GM21717 (cell line): ENCODE results near the gene CHCHD1.
"Not testable (repeated sequence)": the region's sequence is repeated elsewhere in the genome, so short reads cannot be mapped to it uniquely, and the experiment has no call there.

ENCODE experiments used
- ATAC-seq: cut with Tn5 transposase; IDR thresholded peaks from one replicate; pipeline ENCODE4 v1.9.1; 2021; ENCODE audit warnings: mild to moderate bottlenecking, moderate library complexity; ENCODE audit not compliant: unreplicated experiment

The CHCHD1 gene

DNA sequence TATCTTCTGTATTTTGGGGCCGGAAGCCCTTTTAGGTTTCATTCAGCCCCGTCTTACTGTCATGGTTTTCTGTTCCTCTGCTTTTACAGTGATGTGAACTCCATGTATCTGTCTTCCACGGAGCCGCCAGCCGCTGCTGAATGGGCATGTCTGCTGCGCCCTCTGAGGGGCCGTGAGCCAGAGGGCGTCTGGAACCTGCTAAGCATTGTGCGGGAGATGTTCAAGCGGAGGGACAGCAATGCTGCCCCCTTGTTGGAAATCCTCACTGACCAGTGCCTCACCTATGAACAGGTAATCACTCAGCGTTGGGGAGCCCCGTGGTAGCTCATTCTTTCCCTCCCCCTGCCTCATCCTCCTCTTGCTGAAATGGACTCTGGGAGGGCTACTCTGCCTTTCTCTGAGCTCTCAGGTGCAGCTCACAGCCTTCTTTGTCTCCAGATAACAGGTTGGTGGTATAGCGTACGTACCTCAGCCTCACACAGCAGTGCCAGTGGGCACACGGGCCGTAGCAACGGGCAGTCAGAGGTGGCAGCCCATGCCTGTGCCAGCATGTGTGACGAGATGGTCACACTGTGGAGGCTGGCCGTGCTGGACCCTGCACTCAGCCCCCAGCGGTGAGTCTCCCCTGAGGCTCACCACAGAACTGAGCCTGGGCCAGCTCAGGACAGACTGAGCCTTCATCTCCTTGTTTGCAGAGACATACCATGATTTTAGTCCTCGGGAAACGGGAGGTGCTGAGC lies 9.2 kb downstream of the CHCHD1 start:
- ATAC-seq: no peak

DNA sequence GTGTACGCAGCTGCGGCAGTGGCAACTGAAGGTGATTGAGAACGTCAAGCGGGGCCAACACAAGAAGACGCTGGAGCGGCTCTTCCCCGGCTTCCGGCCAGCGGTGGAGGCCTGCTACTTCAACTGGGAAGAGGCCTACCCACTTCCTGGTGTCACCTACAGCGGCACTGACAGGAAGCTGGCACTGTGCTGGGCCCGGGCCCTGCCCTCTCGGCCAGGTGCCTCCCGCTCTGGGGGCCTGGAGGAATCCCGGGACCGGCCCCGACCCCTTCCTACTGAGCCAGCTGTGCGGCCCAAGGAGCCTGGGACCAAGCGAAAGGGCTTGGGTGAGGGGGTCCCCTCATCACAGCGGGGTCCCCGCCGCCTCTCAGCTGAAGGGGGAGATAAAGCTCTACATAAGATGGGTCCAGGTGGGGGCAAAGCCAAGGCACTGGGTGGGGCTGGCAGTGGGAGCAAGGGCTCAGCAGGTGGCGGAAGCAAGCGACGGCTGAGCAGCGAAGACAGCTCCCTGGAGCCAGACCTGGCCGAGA lies 10.1 kb downstream of the CHCHD1 start:
- no peak for ATAC-seq

DNA sequence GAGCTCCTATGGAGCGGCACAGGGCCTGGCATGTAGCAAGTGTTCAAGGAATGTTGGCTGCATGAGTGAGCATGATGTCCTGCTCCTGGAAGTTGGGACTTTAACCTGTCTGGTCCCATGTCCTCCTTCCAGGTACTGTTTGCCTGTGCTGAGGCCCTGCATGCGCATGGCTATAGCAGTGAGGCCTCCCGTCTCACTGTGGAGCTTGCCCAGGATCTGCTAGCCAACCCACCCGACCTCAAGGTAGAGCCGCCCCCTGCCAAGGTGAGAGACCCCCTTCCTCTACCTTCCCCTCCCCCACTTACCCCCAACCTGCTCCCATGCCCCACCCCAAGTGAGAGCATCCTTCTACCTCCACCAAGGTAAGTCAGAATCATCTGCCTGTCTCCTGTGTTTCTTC lies 11.6 kb downstream of the CHCHD1 start:
- no peak for ATAC-seq

GRCh38 chr10:73795491-73795890 lies 13.6 kb downstream of the CHCHD1 start:
- not testable (repeated sequence) for ATAC-seq

DNA sequence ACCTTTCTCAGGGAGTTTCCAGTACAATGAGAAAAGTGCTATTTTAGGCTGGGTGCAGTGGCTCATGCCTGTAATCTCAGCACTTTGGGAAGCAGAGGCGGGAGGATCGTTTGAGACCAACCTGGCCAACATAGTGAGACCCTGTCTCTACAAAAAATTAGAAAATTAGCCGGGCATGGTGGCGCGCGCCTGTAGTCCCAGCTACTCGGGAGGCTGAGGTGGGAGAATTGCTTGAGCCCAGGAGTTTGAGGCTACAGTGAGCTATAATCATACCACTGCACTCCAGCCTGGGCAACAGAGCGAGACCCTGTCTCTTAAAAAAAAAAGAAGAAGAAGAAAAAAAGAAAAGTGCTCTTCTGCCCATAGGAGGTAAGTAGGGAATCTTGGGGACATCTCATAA lies 14.2 kb downstream of the CHCHD1 start:
- not testable (repeated sequence) for ATAC-seq

GRCh38 chr10:73796766-73797165 lies 14.9 kb downstream of the CHCHD1 start:
- ATAC-seq: no peak

DNA sequence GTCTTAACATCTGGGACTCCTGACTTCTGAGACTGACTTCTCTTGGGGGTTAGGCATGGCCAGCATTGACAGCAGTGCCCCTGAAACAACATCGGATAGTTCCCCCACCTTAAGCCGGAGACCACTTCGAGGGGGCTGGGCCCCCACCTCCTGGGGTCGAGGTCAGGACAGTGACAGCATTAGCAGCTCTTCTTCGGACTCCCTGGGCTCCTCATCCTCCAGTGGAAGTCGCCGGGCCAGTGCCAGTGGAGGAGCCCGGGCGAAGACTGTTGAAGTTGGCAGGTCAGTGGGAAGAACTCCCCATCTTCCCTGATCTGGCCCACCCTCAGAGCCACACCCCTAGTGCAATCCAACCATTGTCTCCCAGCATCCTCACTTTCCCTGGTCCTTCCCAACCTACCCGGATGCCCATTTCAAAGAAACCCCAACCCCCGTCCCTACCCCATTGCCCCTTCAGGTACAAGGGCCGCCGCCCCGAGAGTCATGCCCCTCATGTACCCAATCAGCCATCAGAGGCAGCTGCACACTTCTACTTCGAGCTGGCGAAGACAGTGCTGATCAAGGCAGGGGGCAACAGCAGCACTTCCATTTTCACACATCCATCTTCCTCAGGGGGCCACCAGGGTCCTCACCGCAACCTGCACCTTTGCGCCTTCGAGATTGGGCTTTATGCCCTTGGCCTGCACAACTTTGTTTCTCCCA lies 15.6 kb downstream of the CHCHD1 start:
- ATAC-seq: no peak

DNA sequence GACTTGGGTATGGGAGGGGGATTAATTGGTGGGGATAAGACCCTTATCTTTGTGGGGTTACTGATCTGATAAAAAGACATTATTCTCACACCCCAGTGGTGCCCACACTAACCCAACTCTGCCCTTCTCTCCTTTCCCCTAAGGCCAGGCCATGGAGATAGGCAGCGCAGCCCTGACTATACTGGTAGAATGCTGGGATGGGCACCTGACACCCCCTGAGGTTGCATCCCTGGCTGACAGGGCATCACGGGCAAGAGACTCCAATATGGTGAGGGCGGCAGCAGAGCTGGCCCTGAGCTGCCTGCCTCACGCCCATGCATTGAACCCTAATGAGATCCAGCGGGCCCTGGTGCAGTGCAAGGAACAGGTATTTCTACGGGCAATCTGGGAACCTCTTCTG lies 16.2 kb downstream of the CHCHD1 start:
- ATAC-seq: no peak

- no peak for ATAC-seq
Observed at GRCh38 chr10:73798927-73799560, 17.2 kb downstream of the CHCHD1 start.

GRCh38 chr10:73799899-73800559 lies 18.2 kb downstream of the CHCHD1 start:
- ATAC-seq: no peak

GRCh38 chr10:73800560-73801252 lies 18.9 kb downstream of the CHCHD1 start:
- ATAC-seq: no peak

GRCh38 chr10:73801253-73801590 lies 19.4 kb downstream of the CHCHD1 start:
- ATAC-seq: no peak

DNA sequence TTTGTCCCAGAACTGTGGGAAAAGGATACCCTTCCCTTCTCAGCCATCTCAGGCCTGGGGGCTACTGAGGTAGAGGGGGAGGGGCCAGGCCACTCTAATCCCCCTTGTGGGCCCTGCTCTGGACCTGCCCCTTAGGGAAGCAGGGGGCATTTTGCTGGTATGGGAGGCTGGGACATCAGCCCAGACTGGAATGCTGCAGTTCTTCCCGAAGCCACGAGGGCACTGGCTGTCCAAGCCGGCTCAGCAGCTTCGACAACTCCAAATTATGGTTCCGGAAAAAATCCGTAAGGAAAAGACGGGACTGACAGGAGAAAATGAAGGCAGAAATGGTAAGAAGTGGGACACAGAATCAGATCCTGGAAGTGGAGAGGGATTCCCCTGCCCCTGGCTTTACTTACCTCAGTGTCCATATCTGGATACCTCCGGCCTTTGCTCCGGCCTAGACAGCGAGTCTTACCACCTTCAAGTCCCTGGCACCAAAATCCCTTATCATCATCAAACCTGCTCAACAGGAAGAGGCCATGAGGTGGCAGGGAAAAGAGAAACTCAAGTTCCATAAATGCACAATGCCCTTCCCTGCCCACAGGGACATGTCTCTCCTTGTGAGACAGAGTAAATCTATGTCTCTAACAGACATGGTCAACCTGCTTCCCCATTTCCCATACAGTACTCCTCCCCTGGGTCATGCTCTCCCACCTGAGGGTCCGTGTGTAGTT lies 20.6 kb downstream of the CHCHD1 start:
- ATAC-seq: no peak

- ATAC-seq: peak; percentile 68
Observed at GRCh38 chr10:73803680-73804286, 21.9 kb downstream of the CHCHD1 start.

DNA sequence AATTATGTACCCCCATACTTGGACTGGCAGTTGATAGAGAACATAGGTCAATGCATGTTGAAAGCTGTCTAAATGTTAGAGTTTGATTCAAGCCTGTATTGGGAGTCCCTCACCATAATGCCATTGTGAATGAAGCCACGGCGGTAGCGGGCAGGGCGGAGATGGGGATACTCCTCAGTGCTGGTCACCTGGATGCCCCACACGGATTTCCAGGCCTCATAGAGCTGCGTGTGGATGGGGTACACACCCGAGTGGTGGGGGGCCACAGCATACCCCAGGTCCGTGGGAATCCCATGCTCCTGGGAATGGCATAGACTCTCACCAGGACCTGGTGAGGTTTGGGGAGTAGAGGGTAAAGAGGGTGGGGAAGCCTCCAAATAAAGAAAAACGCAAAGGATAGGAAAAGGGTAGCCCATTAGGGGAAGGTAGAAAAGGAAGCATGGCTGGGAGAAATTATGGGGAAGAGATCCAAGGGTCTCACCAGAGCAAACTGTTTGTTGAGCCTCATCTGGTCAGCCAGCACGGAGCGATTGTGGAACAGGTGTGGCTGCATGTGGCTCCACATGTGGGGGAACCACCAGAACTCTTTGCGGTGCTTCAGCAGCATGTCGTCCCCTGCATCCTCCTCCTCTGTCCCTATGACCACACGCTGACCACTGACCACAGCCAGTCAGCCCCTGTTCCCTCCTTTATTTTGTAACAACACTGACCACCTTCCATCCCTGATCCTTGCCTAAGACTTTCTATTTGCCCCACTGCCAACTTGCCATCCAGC lies 24.5 kb downstream of the CHCHD1 start:
- ATAC-seq: no peak

DNA sequence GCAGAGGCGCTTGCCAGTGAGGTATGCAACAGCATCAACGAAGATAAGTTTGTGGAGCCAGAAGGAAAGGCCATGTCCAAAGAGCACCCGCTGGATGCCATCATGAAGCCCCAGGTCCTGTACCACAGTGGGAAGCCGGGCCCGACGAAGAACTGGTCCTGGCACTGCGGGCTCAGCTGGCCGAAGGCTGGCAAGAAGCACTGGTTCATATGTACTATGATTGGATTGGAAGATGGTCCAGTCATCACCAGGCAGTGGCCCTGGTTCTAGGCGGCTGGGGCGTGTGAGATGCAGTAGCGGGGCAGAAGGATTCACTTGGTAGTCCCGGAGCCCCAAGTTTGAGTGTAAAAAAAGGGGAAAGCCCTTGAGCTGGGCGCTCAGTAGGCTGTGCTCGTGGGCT lies 25.6 kb downstream of the CHCHD1 start:
- no peak for ATAC-seq

- ATAC-seq: no peak
Observed at GRCh38 chr10:73808021-73808815, 26.4 kb downstream of the CHCHD1 start.
